Hematopoietic multipotent progenitor cell treated with erythropoietin and hydrocortisone succinate and interleukin-3 and kit ligand, for 4 days (in vitro differentiated cells): ENCODE measurements around the gene KCNIP1.
A peak's percentile ranks its signal among the peaks of the same experiment; 100 is the strongest.

Experiments
- DNase-seq: peaks from one replicate; pipeline ENCODE4 v3.0.0-alpha.2; 2015

The KCNIP1 gene

DNA sequence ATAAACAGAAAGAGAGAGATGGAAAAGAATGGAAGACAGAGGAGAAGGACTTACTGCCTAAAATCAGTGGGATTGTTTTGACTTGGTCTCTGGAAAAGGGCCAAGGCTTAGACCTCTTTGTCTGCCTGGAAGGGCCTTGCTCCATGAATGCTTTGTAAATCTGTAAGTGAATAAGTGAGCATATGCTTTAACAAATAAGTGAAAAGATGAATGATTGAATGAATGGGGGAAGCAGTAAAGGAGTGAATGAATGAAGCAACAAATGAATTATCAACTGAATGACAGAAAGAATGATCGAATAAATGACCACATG is 5.5 kb downstream of the KCNIP1 start:
- DNase-seq, result no peak

DNA sequence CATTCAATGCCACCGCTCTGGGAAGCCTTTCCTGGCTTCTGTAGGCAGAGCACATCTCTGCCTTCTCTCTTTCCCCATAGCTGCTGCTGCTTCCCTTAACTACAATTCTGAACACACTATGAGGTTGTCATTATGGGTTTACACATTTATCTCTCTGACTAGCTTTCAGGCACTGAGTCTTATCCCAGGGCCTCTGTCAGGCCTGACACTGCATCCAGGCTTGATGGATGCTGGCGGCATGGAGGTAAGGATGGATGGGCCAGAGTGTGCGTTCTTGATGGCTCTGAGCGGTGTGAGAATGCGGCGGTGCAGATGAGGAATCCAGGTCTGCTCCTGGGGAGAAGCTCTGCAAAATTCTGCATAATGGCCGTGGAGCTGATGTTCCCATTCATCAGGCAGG is 6.3 kb downstream of the KCNIP1 start:
- DNase-seq, result no peak

DNA sequence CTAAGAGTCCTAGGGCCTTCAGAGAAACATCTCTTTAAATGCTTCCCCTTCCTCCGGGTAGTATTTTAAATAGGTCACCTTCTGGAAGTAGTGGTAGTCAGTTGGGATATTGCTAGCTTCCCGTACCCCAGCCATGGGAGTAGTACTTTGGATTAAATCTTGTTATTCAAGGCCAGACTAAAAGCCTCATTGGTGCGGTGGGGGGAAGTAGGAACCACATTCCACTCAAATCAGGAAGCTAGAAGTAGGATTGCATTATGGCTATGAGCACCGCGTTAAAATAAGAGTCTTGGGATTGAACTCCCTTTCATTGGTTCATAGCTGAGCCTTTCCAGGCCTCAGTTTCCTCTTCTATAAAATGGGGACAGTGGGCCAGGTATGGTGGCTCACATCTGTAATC is 6.7 kb downstream of the KCNIP1 start:
- no peak for DNase-seq

DNA sequence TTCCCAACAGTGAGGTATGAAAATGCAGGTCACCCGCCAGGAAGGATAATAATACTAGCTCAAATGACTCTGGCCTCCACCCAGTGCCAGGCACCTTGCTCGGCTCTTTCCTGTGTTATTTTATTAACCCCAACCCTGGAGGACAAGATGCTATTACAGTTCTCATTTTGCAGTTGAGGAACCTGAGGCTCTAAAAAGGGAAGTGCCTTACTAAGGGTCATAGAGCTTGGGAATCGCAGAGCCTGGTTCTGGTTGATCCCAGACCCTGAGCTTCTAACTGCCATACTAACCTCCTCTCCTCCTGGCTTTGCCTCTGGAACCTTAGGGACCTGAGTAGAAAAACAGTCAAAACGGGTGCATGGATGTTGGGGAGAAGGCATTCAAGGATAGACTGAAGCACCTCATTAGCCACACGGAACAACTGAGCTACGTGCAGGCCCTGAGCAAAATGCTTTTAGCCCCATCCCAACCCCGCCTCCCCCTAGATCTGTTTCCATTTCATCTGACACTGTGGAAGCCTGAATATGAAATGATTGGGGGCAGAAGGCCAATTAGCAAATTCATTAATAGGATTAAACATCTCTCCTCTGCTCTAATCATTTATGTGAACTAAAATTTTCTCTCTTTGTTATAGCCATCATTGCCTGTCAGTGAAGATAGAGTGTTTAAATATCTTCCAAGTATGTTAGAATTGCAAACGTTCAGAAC is 7.9 kb downstream of the KCNIP1 start:
- DNase-seq, result no peak

DNA sequence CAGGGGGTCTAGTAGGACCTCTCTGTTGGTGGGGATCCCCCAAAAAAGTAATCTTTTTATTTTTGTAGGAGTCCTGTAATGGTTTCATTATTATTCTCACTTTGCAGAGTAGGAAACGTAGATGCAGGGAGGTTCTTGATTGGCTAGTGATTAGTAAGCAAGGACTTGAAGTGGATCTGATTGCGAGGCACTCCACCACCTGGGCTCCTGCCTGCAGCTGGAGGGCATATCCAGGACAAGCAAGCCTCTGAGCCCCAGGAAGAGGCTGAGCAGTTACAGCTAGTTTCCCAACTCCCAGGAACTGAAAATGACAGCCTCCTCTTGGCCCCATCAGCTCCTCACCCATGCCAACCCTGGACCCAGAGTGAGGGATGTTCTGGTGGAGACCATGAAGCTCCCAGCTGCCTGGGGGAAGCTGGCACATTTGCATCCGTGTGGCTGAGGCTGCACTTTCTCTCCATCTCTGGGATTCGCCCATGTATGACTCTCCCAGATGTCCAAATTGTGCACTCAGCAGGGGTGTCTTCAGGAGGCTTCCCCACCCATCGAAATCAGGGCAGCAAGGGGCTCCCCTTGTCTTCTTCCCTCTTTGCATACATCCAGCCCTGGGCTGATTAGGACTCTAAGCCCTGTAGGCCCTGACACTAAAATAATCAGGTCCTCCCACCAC is 10.2 kb downstream of the KCNIP1 start:
- no peak for DNase-seq

DNA sequence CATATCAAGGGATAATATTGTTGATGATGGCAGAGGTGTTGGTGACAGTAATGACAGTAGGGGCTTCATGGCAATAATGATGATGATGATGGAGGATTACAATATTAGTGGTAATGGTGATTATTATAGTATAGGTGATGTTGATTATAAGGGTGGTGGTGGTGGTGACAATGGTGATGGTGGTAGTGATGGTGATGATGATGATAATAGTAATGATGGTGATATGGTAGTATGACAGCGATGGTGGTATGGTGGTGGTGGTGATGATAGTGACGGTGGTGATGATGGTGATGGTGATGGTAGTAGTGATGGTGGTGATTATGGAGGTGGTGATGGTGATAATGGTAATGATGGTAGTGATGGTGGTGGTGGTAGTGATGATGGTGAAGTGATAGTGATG is 13.6 kb downstream of the KCNIP1 start:
- DNase-seq, result no peak

DNA sequence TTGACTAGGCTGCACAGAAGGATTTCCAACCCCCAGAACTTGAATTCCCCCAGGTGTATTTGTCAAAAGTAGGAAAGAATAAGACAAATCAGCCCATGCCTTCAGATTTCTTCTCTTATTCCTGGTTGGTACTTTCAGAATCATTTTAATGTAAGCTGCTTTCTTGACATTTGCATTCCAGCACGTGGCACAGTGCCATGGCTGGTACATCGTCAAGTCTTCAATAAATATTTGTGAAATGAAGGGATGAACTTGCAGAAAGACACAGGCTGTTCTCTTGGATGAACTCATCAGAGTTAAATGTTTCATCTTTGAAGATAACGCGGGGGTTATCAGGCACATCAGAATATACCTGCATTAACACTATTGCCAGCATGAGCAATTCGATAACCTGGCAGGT is 14.5 kb downstream of the KCNIP1 start:
- DNase-seq, result no peak

DNA sequence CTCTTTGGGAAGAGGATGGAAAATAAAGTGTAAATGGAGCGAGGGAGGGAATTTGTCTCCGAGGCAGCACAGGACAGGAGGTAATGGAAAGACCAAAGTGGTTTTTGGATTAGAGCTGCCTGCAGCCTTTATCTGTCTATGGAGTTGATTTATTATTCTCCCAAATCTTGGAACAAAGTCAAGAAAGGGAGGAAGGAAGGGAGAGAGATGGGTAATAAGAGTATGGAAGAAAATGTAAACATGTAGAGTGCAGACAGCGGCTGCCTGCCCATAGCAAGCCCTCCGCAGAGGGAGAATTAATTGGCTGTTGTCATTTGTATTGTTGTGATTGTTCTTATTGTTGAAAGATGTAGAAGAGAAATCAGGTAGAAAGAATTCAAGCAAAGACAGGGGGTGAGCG is 15.7 kb downstream of the KCNIP1 start:
- no peak for DNase-seq

DNA sequence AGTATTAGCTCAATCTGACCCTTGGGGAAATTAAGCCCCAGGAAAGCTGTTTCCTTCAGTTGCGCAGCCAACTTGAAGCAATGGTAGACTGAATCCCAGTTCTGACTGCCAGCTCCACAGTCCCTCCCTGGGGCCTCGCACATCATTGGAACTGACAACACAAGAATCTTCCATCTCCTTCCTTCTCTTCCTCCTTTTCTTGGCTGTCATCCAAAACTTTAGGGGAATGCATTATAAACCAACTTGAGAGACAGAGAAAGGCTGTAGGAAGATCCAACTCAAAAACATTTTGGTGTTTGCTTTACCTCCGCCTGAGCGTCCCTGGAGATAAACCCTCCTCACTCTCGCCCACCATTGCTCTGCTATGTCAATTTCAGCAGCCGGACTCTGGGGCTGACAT is 16.6 kb downstream of the KCNIP1 start:
- DNase-seq, result no peak

DNA sequence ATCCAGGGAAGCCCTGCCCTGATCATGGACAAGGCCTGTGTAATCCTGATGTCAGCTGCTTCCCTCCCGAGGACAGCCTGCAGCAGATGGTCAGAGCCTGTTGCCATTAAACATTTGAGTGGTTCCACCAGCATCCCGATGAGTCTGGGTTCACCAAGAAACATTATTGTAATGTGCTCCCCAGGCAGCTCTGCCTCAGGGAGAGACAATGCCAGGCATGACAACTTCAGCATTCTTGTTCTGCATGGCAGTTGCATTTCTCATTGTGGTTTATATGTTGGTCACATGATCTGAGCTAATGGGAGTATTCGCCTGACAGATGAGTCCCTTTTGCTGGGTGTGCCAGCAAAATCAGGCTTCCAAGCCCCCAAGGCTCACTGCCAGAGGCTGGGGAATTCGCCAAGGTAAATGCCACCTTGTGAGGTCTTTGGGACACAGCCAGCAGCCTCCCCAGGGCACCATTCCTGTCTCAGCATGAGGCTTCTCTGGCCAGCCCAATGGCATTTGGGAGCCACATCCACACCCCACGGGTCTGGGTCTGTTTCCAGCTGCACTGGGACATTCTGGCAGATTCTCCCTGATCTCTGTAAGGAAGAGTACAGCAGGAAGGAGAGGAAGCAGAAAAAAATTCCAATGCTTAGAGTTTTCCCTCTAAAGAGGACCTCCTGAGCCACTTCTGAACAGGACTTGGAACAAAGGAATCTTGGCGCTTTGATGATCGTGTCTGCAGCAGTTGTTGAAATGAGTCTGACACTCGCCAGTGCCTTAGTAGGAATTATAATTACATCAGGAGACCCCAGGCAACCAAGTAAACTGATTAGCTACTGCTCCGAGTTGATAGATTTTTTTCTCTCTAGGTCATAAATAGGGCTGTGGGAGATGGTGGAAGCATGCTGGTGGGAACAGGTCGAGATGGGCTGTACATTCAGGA is 18.7 kb downstream of the KCNIP1 start:
- DNase-seq, result peak; percentile 53

DNA sequence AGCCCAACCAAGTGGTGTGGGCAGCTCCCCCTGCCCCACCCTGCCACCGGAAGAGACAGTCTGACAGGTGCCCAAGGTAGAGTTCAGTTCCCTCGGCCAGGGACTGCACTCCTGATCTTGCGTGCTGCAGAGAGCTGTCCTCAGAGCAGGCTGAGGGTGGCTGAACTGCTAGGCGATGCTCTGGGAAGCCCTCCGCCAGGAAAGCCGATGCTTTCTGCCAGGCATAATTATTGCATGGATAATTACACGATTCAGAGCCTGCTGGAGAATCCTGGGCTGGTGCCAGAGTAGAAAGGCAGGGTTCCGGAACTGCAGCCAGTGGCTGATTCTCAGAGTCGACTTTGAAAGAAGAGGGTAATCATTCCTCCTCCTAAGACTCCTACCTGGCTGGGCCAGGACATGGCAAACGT is 19.3 kb downstream of the KCNIP1 start:
- DNase-seq, result no peak

DNA sequence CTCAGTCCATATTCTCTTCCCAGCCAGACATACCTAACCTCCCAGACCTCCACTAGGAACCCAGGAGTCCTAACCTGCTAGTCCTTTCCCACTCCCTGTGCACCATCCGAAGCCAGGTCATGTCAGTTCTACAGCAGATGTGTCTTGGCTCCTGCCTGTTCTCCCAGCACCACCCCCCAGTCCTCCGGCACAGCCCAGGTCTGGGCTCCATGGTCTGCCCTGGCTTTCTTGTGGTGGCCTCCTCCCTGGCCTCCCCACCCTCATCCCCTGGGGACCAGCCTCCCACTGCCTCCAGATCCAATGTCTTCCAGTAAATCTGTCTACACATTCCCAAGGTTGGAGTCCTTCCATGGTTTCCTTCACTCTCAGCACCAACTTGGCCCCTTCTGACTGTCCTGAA is 20.0 kb downstream of the KCNIP1 start:
- no peak for DNase-seq

DNA sequence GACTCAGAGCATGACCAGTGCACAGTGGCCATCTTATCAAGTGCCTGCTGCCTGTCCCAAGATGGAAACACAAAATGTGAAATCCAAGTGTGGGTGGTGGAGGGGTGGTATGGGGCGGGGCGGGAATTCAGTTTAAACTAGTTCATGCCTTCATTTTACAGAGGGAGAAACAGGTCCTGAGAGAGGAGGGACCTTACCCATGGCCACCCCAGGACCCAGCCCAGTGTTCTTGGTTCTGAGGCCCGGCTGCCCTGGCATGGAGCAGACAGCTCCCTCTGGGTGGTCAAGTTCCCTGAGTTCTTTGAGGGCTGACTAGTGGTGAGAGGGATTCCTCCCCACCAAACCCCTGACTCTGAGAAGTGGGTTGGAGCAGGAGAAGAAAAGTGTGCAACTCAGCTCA is 20.8 kb downstream of the KCNIP1 start:
- no peak for DNase-seq

DNA sequence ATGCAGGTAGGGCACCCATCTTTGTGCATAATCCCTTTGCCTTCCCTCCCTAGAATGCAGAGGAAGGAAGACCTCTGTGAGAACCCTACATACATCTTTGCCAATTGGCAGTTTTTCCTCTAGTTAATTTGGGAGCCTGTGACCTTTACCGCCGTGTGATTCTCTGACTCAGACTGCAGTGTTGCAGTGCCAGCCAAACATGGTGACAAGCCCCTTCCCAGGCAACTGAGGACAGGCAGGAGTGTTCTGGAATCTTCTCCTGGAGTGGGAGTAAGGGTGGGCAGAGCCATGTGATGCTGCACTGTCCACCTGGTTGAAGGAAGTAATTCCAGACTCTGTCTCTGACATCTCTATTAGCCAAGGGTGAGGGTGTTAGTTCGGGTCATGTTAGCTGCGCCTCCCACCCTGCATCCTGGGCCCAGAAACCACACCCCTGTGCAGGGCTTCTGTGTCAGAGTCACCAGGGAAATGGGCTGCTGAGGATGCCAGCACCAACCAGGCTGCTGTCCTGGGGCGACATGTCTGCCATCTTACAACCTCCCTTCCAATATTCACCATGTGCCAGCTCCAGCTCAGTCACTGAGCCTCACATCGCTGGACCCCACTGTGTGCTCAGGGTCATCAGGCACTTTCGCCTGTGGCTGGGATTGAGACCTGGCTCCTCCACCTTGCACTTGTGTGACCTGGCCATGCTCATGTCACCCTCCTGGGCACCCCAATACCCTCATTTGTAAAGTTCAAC is 21.8 kb downstream of the KCNIP1 start:
- no peak for DNase-seq

DNA sequence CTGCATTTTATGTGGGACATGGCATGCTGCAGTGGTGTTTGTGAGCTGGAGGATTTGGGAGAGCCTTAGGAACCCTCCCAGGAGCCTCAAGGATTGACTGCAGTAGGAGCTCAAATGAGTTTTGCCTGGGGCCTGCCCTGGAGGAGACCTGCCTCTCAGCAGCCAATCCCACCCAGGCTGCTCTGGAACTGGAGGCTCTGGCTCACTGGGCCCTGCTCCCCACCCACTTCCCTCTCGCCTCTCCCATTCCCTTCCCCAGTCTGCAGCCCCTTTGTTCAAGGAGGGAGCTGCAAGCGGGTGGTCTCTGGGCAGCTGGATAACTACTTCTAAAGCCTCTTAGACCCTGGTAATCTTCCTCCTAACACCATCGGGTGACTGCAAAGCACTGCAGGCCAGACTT is 24.2 kb downstream of the KCNIP1 start:
- no peak for DNase-seq

DNA sequence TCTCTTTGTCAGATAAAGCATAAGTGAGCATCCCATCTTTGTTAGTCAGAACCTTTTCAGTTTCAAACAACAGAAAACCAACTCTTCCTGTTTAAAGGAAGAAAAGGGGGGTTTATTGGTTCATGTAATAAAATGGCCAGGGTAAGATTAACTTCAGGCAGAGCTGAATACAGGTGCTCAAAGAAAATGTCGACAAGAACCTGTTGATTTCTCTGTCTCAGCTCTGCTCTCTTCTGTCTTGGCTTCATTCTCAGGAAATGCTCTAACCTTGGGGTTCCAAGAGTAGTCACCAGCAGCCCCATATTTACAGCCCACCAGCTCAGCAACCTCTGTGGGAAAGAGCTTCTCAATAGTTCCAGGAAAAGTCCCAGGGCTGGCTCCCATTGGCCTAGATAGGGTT is 25.2 kb downstream of the KCNIP1 start:
- no peak for DNase-seq

DNA sequence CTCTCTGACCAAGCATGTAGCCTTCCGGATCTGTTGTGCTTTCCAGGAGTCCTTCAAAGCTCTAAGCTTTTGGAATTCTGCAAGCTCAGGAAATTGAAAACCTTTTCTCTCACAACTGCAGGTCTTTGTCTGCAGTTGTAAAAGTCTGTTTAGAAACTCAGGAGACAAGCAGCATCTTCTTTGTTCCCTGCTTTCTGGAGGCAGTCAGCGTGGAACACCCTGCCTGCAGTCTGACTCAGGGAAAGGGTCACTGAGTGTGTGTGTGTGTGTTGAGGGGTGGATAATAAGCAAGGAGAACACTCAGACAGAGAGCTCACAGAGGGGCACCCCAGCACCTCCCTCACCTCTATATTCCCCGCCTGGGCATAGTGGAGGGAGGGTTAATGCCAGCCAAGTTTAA is 29.1 kb downstream of the KCNIP1 start:
- no peak for DNase-seq

DNA sequence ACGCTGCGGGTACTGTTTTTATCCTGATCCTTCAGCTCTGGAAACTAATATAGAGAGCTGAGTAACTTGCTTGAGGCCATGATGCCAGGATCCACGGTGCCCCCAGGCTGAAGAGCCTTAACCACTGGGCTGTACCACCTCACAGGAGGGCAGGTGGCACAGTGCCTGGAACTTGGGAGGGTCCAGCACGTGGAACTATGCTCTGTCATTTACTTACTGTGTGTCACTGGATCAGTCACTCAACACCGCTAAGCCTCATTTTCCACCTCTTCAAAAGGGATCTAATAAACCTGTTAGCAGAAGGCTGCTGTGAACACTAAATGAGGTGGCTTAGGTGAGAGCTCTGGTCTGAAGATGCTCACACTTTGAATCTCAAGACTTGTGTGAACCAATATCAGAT is 29.6 kb downstream of the KCNIP1 start:
- no peak for DNase-seq

DNA sequence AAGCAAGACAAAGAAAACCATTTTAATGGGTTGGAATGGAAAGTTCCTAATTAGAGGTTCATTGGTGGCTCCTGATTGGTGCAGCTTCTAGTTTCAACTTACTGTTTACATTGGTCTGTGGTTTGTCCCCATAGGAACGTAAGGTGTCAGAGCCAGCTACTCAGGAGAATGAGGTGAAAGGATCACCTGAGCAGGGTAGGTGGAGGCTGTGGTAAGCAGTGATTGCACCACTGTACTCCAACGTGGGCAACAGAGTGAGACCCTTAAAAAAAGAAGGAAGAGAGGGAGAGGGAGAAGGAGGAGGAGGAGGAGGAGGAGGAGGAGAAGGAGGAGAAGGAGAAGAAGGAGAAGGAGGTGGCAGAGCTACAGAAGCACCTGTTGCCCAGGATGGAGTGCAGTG is 30.4 kb downstream of the KCNIP1 start:
- no peak for DNase-seq

DNA sequence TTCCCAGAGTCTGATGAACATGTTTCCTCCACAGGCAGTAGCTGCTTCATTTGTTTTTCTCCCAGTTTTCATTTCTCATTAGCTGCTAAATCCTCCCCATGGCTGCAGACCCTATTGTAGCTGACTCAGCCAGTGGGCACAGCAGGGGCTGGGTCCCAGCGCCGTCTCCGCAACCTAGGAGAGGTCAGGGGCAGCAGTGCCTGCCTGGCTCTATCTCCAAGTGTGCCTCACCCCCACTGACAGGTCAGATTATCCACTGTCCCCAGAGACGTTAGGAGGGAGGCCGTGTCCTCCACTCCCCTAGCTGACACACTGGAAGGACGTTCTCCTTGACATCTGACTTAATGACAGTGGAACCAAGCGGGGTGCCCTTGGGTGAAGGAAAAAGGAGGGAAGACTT is 31.1 kb downstream of the KCNIP1 start:
- DNase-seq, result no peak

DNA sequence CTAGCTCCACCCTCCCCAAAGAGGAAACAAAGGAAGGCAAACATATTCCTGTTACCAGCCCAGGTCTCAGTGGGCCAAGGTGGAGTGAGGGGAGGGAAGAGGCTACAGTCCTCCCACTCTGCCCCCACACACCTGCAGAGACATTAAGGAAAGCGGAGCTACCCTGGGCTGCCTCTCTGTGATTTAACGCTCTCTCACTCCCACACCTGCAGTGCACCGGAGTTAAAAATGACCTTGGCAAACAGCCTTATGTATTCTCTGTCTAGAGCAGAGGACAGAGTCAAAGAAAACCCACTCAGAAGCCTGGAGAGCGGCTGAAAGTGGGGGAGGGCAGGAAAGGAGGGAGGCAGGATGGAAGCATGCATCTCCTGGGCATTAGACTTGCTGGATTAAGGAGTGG is 32.7 kb downstream of the KCNIP1 start:
- no peak for DNase-seq

DNA sequence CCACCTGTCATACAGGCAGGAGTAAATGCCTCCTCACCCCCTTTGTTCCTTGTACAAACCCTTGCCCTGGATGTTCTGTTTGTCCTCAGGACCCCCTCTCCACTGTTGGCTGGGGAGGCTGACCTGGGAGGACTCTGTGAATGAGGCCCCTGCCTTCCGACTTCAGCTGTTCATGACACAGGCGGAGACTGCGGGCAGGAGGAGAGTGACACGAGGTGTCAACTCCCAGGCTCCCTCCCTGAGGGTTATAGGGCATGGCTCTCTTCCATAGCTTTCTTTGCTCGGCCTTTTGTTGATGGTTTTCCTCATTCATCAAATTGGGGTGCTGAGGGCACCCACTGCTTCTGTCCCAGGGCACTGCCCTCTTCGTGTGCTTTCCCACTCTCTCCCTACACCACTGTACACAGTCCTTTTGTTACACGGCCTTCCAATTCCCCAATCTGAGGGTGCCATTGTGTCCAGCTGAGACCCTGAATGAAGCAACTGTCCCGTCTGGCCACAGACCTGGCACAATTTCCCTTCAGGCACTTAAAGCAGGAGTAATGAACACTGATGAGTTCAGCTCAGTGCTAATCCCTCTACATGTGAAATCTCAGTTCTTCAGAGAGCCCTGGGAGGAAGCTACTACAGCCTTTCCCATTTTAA is 33.8 kb downstream of the KCNIP1 start:
- no peak for DNase-seq

DNA sequence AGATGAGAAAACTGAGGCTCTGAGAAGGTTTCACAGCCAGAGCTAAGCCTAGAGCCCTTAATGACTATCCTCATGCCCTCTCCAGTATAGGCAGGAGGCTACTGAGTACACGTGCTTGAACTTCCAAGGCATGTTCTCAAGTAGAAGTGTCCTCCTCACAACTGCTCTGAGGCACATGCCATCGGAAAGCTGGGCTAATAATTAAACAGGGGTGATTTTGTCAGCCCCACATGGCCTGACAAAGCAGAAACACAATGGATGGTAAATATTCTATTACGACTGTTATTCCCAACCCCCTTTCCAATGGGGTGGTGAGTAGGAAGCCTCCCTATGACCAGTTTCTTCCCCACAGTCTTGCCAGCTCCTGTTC is 34.3 kb downstream of the KCNIP1 start:
- DNase-seq, result no peak
